ENCODE data around the gene LGSN.
"Not testable (repeated sequence)": the region's sequence is repeated elsewhere in the genome, so short reads cannot be mapped to it uniquely, and the experiment has no call there.

The LGSN gene

GRCh38 chr6:63280639-63281180 lies 39.1 kb downstream of the LGSN start:
- no peak overlapping the region for H3K4me3 ChIP-seq (ENCODE audit: low read depth, low read length)
- DNase-seq (ENCODE audit: low read depth): no peak
- no peak for TF ChIP-seq CTCF (IDR thresholded peaks at IDR 0.05; ENCODE audit: control insufficient read depth, extremely low read depth, insufficient read depth)

- no peak for DNase-seq (ENCODE audit: low read depth)
- no peak for TF ChIP-seq CTCF (IDR thresholded peaks at IDR 0.05; ENCODE audit: control insufficient read depth, extremely low read depth, insufficient read depth)
These were observed 40.9 kb downstream of the LGSN start for GRCh38 chr6:63278916-63279315.

GRCh38 chr6:63275953-63276352 lies 43.8 kb downstream of the LGSN start:
- no peak for DNase-seq (ENCODE audit: low read depth)
- no peak overlapping the region for H3K4me3 ChIP-seq (ENCODE audit: low read depth, low read length)
- TF ChIP-seq CTCF (IDR thresholded peaks at IDR 0.05; ENCODE audit: control insufficient read depth, extremely low read depth, insufficient read depth): no peak

More at GRCh38 chr6:63278916-63279315, 40.9 kb downstream of the LGSN start:
- no peak overlapping the region for H3K4me3 ChIP-seq (ENCODE audit: low read depth, low read length)

GRCh38 chr6:63274795-63275430 lies 44.9 kb downstream of the LGSN start:
- H3K4me3 ChIP-seq (ENCODE audit: low read depth, low read length); DNase-seq (ENCODE audit: low read depth): not testable (repeated sequence)

GRCh38 chr6:63272397-63272796 lies 47.4 kb downstream of the LGSN start:
- H3K4me3 ChIP-seq (ENCODE audit: low read depth, low read length): no peak overlapping the region
- peak; percentile 41 for DNase-seq (ENCODE audit: low read depth)
- TF ChIP-seq CTCF (IDR thresholded peaks at IDR 0.05; ENCODE audit: control insufficient read depth, extremely low read depth, insufficient read depth): peak; percentile 47

GRCh38 chr6:63269470-63269869 lies 50.3 kb downstream of the LGSN start:
- no peak for DNase-seq (ENCODE audit: low read depth)
- TF ChIP-seq CTCF (IDR thresholded peaks at IDR 0.05; ENCODE audit: control insufficient read depth, extremely low read depth, insufficient read depth): no peak
- no peak overlapping the region for H3K4me3 ChIP-seq (ENCODE audit: low read depth, low read length)

GRCh38 chr6:63268574-63268973 lies 51.2 kb downstream of the LGSN start:
- no peak for TF ChIP-seq CTCF (IDR thresholded peaks at IDR 0.05; ENCODE audit: control insufficient read depth, extremely low read depth, insufficient read depth)
- DNase-seq (ENCODE audit: low read depth): no peak
- no peak overlapping the region for H3K4me3 ChIP-seq (ENCODE audit: low read depth, low read length)
